NCI-H146 (cell line): ENCODE results near the gene C1orf116.
"Not testable (repeated sequence)": the region's sequence is repeated elsewhere in the genome, so short reads cannot be mapped to it uniquely, and the experiment has no call there.

Source experiments
- DNase-seq: peaks from one replicate; lab custom pipeline; 2025; lab: John Stamatoyannopoulos, UW

Gene C1orf116

DNA sequence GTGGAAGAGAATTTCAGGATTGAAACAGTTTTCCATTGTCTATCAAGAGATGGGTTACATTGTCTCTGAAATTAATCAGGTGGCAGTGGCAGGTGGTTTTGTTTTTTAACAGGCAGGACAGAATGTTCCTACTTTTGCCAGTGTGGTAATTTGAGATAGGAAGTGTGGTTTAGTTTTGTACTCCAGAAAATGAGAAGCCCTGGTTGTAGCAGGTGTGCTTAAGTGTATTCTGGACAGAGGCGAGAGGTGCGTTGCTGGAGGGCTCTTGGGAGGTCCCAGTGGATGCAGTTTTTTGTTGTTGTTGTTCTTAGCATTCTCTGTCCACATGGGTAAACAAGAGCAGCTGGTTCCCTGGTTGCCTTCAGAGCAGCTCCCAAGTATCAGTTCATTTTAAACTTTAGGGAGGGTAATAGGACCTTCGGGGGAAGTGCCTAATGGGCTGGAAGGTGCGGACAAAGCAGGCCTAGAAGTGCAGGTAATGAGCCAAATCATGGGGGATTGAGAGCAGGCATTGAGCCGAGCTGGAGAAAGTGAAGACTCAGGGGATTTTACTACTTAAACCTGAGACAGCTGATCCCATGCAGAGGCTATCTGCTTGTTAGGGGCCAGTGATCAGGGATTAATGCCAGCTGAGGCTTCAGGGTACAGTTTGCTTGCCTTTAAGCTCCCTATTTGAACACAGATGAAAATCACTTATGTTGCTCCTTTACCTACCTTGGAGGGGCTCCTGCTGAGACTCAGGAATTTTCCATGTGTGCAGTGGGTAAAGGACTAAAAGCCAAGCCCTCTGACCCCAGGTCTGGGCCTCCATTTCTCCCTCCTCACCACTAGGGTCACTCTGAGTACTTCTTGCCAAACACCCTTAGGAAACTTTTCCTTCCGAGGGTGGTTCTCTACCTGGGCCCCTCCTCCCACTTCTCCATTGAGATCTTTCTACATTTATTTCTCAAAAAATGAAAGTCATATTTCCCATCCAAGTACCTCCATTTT, 26.6 kb upstream of the C1orf116 start:
- DNase-seq, result no peak

DNA sequence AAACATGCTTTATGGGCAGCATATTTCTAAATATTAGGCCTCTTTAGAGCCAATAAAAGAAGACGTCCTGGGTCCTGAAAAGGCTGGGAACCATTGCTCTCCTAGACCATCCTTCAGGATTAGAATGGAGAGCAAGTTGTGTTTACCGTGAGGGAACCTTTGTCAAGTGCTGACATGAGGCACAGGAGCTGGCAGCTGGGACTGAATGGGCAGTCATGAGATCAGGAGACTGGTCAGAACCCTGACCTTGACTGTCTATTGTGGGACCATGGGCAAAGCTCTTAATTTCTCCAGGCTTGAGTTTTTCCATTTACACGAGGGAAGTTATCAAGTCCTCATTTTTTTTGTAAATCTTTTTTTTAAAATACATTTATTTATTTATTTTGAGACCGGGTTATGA, 25.7 kb upstream of the C1orf116 start:
- DNase-seq, result no peak

DNA sequence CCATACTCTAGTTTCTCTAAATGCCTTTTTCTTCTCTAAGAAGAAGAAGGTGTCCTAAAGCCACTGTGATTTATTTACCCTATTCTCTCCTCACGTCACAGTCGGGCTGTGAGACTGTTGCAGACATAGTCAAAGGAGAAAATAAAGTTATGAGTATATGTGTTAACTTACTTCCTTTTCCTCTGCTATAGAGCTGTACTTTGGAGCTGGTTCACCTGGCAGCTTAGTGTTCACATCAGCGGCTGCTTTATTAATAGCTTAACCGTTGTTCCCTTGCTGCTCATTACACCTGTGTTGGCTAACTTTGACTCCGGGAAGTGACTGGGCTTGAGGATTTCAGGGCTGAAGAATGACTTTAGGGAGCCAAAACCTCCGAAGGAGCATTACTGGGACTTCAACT, 24.1 kb upstream of the C1orf116 start:
- no peak for DNase-seq

- no peak for DNase-seq
Measured at GRCh38 chr1:207055386-207056001, 22.9 kb upstream of the C1orf116 start.

DNA sequence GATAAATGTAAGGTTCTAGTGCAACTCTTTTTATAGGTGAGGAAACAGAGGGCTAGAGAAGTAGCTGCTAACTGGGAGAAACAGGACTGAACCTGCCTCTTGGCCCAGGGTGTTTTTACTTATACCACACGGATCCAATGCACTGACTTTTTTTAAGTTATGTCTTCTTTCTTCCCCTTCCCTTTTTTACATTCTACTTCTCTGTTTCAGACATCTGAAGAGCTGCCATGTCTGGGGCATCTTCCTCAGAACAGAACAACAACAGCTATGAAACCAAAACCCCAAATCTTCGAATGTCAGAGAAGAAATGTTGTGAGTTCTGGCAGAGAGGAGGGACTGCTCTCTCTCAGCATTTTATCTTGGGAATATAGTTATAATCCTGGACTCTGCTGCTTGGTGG, 21.9 kb upstream of the C1orf116 start:
- DNase-seq, result no peak

DNA sequence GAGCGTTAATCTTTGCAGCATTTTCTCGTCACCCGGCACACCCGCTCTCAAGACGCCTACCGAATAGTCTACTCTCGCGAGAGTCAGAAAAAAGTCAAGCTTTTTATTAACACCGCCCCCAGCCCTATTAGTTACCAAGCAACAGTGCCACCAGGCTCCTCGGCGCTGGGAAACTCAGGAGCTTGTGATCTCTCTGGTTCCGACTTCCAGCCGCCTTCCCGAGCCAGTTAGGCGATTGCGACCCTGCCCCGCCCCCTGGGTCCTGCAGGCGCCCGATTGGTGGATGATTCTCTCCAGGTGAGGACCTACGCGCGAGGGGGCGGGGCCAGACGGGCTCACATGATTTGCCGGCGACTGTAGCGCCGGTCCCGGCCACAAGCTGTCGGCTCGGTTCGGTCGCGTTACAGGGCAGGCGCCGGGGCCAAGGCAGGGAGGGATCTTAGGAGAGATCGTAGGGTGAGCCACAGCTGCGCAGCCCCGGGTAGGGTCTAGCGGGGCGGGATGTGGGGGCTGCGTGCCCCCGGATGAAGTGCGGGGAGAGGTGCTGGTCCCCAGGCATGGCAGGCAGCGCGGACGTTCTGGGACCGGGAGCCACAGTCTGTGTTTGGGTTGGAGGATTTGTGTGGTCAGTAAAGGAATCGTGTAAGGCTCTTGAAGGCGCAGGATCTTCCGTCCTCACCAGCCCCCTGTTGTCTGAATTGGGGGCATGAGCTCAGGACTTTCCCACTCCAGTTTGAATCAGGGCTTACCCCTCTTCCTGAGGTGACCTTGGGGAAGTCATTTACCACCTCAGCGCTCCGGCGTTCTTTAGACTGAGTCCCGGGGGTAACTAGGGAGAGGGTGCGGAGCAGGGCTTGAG, 20.6 kb upstream of the C1orf116 start, which contains the start of gene PFKFB2:
Gene PFKFB2, plus strand, starts transcription at position 365 of the 859 bp plus-strand sequence. CDS start 1,443 bp downstream, outside the sequence.
- peak; percentile 100 for DNase-seq

GRCh38 chr1:207051191-207051943, 18.8 kb upstream of the C1orf116 start, which contains the start of gene YOD1:
Gene YOD1, minus strand, starts transcription at chr1:207051208. Its CDS starts 178 bp downstream, at chr1:207051030.
- DNase-seq, result peak; percentile 60

- DNase-seq, result peak; percentile 92
Measured at GRCh38 chr1:207050480-207051190, 18.1 kb upstream of the C1orf116 start.

DNA sequence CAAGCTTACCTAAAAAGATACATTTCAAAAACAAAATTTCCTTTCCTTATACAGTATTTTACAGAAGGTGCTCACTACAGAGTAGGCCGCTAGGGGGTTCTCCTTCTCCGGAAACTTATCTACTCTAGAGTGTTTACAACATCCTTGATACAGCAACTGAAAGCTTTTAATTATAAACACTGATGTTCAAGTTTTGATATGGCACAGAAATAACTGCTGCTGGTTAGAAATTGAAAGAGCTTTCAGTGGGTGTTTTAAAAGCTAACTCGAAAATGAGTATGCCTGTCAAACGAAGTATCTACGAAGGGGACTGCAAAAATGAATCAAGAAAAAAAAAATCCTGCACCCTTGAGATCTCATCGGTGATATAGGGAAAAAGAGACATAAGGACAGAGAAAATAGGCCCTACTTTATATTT, 17.4 kb upstream of the C1orf116 start:
- peak; percentile 54 for DNase-seq

DNA sequence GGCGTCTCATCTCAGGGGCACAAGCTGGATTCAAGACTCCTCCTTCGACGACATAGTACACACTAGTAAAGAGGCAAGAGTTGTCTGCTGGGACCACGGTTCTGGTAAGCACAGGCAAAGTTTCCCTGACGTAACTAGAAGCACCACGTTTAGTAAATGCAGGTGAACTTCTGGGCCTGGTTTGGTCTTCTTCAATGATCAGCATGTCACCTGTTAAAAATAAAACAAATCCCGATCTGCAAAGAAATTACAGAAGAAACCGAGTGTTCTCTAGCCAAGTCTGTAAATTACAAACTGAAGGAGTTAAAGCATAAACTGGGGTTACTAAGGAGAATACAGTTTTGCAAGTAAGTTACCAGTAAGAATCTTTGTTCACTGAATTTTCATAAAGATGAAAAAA, 17.0 kb upstream of the C1orf116 start:
- DNase-seq, result no peak

GRCh38 chr1:207049054-207049453, 16.5 kb upstream of the C1orf116 start:
- DNase-seq, result no peak

- DNase-seq, result no peak
Measured at GRCh38 chr1:207048041-207048440, 15.5 kb upstream of the C1orf116 start.

DNA sequence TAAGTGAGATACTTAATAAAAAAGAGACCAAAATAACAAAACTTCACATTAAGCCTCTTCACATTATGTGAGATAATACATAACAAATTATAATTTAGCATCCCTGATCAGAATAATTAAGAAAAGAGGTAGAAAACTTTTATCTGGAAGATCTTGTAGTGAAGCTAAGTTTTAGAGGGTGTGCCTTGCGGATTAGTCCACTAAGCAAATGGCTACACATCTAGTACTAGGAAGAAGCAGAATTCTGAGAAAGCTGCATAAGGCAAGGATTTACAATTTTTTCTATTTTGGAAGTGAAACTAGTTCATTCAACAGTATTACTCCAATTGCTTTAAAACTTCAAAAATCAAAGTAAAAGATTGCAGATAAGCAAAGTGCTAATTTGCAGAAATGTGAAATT, 14.9 kb upstream of the C1orf116 start:
- DNase-seq, result no peak

GRCh38 chr1:207045453-207045852, 12.9 kb upstream of the C1orf116 start:
- no peak for DNase-seq

DNA sequence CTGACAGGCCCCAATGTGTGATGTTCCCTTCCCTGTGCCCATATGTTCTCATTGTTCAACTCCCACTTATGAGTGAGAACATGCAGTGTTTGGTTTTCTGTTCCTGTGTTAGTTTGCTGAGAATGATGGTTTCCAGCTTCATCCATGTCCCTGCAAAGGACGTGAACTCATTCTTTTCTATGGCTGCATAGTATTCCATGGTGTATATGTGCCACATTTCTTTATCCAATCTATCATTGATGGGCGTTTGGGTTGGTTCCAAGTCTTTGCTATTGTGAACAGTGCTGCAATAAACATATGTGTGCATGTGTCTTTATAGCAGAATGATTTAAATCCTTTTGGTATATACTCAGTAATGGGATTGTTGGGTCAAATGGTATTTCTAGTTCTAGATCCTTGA, 8.8 kb upstream of the C1orf116 start:
- DNase-seq, result not testable (repeated sequence)

DNA sequence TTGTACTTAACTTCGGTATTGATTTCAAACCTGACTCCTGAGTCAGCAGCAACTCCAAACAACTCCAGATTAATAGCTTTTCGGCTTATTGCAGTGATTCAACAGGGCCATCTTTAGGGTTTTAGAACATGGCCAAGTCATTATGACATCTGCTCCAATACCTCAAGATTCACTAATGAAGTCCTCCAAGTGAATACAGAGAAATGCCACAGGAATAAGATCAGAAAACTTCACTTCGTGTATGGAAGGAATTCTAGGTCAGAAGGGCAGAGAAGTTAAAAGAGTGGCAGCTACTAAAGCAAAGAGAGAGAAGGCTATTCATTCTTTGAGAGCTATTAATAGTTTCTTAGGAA, 7.6 kb upstream of the C1orf116 start:
- DNase-seq, result no peak

- no peak for DNase-seq
Measured at GRCh38 chr1:207039380-207040180, 7.0 kb upstream of the C1orf116 start.

DNA sequence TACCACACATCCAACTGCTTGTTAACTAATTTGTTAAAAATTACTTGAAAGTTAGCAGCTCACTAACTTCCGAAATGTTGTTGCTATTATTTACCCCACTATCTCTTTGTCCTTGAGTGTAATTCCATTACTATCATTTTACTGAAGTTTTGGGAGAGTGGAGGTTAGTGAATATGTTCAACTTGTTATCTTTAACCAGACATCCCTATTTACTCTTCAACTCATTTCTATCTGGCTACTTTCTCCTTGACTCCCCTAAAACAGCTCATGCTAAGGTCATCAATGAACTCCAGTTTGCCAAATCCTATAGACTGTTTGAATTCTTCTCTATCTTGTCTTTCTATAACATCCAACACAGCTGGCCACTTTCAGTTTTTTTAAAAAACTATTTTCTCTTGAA, 4.3 kb upstream of the C1orf116 start:
- no peak for DNase-seq

- DNase-seq, result no peak
Measured at GRCh38 chr1:207035877-207036551, 3.5 kb upstream of the C1orf116 start.
